ENCODE results near the gene ADGRL3. TPM values are rescaled to one million over a fixed set of nuclear protein-coding genes. Genes with fewer than 3 reads are reported as not detected.

Gene ADGRL3
- total and polyA plus RNA-seq, 4 donors = 0.39 to 59.9 (median 2.9) TPM

DNA sequence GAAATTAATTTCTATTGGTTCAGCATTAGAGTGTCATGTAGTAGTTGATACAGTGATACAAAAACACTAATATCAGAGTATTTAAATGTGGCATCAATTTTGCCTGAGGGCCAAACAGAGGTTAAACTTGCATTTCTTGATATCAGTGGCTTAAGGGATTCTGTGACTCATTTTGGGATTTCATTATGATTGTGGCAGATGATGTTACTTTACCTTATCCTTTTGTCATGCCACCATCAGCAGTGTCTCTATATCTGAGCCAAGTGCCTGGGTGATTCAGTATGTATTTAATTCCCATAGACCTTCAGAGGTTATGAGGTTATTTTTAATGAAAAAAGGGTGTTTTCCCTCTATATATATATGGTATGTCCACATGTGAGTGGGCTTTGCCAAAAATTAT lies 582.9 kb downstream of the ADGRL3 start:
- no peaks in the 10 kb centered on the region for H3K36me3 ChIP-seq (ENCODE audit: control insufficient read depth in 4 of 4, insufficient read depth in 4 of 4, low read length in 4 of 4)
- no peaks in the 10 kb centered on the region for H3K27me3 ChIP-seq (ENCODE audit: control insufficient read depth in 3 of 3, insufficient read depth in 3 of 3, low read length in 2 of 3)
- peaks cover 0 to 9% (median 0%) of the 10 kb centered on the region in 5 donors for H3K4me1 ChIP-seq (ENCODE audit: control insufficient read depth in 5 of 5, insufficient read depth in 5 of 5, low read length in 5 of 5)
- TF ChIP-seq, protein P1, sequence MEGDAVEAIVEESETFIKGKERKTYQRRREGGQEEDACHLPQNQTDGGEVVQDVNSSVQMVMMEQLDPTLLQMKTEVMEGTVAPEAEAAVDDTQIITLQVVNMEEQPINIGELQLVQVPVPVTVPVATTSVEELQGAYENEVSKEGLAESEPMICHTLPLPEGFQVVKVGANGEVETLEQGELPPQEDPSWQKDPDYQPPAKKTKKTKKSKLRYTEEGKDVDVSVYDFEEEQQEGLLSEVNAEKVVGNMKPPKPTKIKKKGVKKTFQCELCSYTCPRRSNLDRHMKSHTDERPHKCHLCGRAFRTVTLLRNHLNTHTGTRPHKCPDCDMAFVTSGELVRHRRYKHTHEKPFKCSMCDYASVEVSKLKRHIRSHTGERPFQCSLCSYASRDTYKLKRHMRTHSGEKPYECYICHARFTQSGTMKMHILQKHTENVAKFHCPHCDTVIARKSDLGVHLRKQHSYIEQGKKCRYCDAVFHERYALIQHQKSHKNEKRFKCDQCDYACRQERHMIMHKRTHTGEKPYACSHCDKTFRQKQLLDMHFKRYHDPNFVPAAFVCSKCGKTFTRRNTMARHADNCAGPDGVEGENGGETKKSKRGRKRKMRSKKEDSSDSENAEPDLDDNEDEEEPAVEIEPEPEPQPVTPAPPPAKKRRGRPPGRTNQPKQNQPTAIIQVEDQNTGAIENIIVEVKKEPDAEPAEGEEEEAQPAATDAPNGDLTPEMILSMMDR (IDR thresholded peaks at IDR 0.05; ENCODE audit: control extremely low read depth, extremely low read depth) = no peak
- H3K9ac ChIP-seq (ENCODE audit: insufficient read depth in 1 of 2, low read length in 2 of 2) = no peak overlapping the region
- no peak overlapping the region for H3K27ac ChIP-seq (ENCODE audit: low read depth in 1 of 2, low read length in 1 of 2)
- H3K4me3 ChIP-seq = no peak overlapping the region
- no peak for ATAC-seq (ENCODE audit: insufficient read depth, low FRiP score)
- H3K9me3 ChIP-seq (ENCODE audit: control insufficient read depth in 4 of 4, insufficient read depth in 3 of 4, low read length in 3 of 4) = no peaks in the 10 kb centered on the region
- DNase-seq = no peak

DNA sequence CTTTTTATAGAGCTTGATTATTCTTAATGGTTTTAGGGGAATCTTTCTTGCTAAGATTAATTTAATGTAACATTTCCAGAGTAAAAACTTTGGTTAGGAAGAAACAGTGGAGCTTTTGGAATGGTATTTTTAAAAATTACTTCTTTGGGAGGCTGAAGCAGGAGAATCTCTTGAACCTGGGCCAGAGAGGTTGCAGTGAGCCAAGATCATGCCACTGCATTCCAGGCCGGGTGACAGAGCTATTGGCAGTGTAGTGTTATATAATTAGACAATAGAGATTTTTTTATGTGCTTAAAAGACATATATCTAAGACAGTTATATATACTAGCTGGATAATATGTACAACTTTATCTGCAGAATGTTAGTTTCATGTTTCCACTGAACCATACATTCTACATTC lies 585.6 kb downstream of the ADGRL3 start:
- H3K4me1 ChIP-seq (ENCODE audit: control insufficient read depth in 5 of 5, insufficient read depth in 5 of 5, low read length in 5 of 5) = peaks cover 0 to 9% (median 0%) of the 10 kb centered on the region in 5 donors
- no peak overlapping the region for H3K27ac ChIP-seq (ENCODE audit: low read depth in 1 of 2, low read length in 1 of 2)
- WGBS, 2 donors = 47 to 70% methylated on average over 1 of the region's 1 CpG
- ATAC-seq (ENCODE audit: insufficient read depth, low FRiP score) (no peak), DNase-seq (peak in 1 of 3 donors; percentile 1)
- no peak overlapping the region for H3K4me3 ChIP-seq
- no peaks in the 10 kb centered on the region for H3K36me3 ChIP-seq (ENCODE audit: control insufficient read depth in 4 of 4, insufficient read depth in 4 of 4, low read length in 4 of 4)
- no peaks in the 10 kb centered on the region for H3K27me3 ChIP-seq (ENCODE audit: control insufficient read depth in 3 of 3, insufficient read depth in 3 of 3, low read length in 2 of 3)
- H3K9me3 ChIP-seq (ENCODE audit: control insufficient read depth in 4 of 4, insufficient read depth in 3 of 4, low read length in 3 of 4) = no peaks in the 10 kb centered on the region
- no peak overlapping the region for H3K9ac ChIP-seq (ENCODE audit: insufficient read depth in 1 of 2, low read length in 2 of 2)
- TF ChIP-seq, protein P1 (IDR thresholded peaks at IDR 0.05; ENCODE audit: control extremely low read depth, extremely low read depth) = no peak

DNA sequence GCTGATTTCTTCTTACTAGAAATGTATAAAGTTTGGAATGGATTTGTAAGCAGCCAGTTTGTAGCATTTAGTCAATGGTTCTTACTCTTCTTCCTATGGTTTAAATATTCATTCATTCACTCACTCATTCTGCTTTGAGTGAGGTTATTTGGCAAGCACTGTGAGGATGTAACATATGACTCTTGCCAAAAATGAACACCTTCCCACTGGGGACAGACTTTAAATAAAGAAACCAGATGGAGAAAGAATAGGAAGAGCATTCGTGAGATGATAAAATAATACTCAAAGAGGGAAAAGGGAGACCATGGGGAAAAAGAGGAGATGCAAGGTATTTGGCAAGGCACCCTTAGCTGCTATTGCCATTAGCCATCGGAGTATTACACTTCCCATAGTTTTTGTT lies 586.1 kb downstream of the ADGRL3 start:
- Histone ChIP-seq H3K4me3 (no peak overlapping the region), H3K9ac (ENCODE audit: insufficient read depth in 1 of 2, low read length in 2 of 2) (no peak overlapping the region), H3K27ac (ENCODE audit: low read depth in 1 of 2, low read length in 1 of 2) (no peak overlapping the region), H3K36me3 (ENCODE audit: control insufficient read depth in 4 of 4, insufficient read depth in 4 of 4, low read length in 4 of 4) (no peaks in the 10 kb centered on the region), H3K4me1 (ENCODE audit: control insufficient read depth in 5 of 5, insufficient read depth in 5 of 5, low read length in 5 of 5) (peaks cover 0 to 9% (median 0%) of the 10 kb centered on the region in 5 donors), H3K9me3 (ENCODE audit: control insufficient read depth in 4 of 4, insufficient read depth in 3 of 4, low read length in 3 of 4) (no peaks in the 10 kb centered on the region), H3K27me3 (ENCODE audit: control insufficient read depth in 3 of 3, insufficient read depth in 3 of 3, low read length in 2 of 3) (no peaks in the 10 kb centered on the region)
- ATAC-seq (ENCODE audit: insufficient read depth, low FRiP score) = no peak
- no peak for DNase-seq
- TF ChIP-seq, protein P1 (IDR thresholded peaks at IDR 0.05; ENCODE audit: control extremely low read depth, extremely low read depth) = no peak
- WGBS, 2 donors = 66 to 73% methylated on average over 2 of the region's 2 CpGs

DNA sequence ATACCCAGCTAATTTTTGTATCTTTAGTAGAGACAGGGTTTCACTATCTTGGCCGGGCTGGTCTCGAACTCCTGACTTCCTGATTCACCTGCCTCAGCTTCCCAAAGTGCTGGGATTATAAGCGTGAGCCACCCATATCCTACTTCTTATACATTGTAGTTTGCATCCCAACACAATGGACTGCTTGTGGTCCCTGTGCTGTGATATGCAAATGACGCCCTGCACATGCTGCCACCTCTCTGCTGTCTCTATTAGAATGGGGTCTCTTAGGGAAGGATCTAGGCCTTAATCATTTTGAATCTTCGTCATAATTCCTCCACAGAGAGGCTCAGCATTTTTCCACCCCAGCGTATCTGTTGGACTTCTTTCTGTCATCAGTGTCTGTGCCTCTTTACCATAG lies 595.9 kb downstream of the ADGRL3 start:
- Histone ChIP-seq H3K36me3 (ENCODE audit: control insufficient read depth in 4 of 4, insufficient read depth in 4 of 4, low read length in 4 of 4) (no peaks in the 10 kb centered on the region), H3K27ac (ENCODE audit: low read depth in 1 of 2, low read length in 1 of 2) (no peak overlapping the region), H3K4me1 (ENCODE audit: control insufficient read depth in 5 of 5, insufficient read depth in 5 of 5, low read length in 5 of 5) (no peaks in the 10 kb centered on the region), H3K9me3 (ENCODE audit: control insufficient read depth in 4 of 4, insufficient read depth in 3 of 4, low read length in 3 of 4) (peaks cover 0 to 4% (median 0%) of the 10 kb centered on the region in 4 donors), H3K27me3 (ENCODE audit: control insufficient read depth in 3 of 3, insufficient read depth in 3 of 3, low read length in 2 of 3) (no peaks in the 10 kb centered on the region), H3K4me3 (no peak overlapping the region), H3K9ac (ENCODE audit: insufficient read depth in 1 of 2, low read length in 2 of 2) (no peak overlapping the region)
- DNase-seq = no peak
- TF ChIP-seq, protein P1 (IDR thresholded peaks at IDR 0.05; ENCODE audit: control extremely low read depth, extremely low read depth) = no peak
- WGBS, 2 donors = 85 to 92% methylated on average over 6 of the region's 6 CpGs
- ATAC-seq (ENCODE audit: insufficient read depth, low FRiP score) = no peak
